Measurements from ENCODE around the gene HERC4. TPM values are rescaled to one million over a fixed set of nuclear protein-coding genes. Genes with fewer than 3 reads are reported as not detected.

The HERC4 gene
- total RNA-seq, 1 experiment from 2014 or later, result 57.4 TPM

- H3K27me3 ChIP-seq (ENCODE audit: low read length), result no peaks in the 10 kb centered on the region
- H3F3A ChIP-seq (ENCODE audit: low read length, unreplicated experiment), result no peaks in the 10 kb centered on the region
- H3K9me2 ChIP-seq (replicated peaks; ENCODE audit: low read length), result no peaks in the 10 kb centered on the region
- H3K27ac ChIP-seq (ENCODE audit: low read length), result peak overlapping the region; percentile 87
- peaks cover 24% of the 10 kb centered on the region for H3K36me3 ChIP-seq (ENCODE audit: low read depth, low read length)
- H3K79me2 ChIP-seq (ENCODE audit: low read length), result peaks cover 62% of the 10 kb centered on the region
- peak overlapping the region; percentile 81 for H3K4me2 ChIP-seq (ENCODE audit: low read length)
- BruUV-seq (replicated peaks), result TSS peak; percentile 58
- no peak for TF ChIP-seq CTCF (conservative IDR thresholded peaks at IDR 0.05; ENCODE audit: low read depth, low read length)
- peak overlapping the region; percentile 92 for H3K9ac ChIP-seq (ENCODE audit: low read length)
- ATAC-seq (no peak; the same call in 1 of the 2 replicates), DNase-seq (peak; percentile 56)
- ChIA-PET POLR2A (ENCODE audit: unreplicated experiment) (interaction anchor here (0.6 kb wide), 1 partner anchor 188 kb away, joined by 30 read pairs; no protein-coding TSS in a partner anchor), CTCF (interaction anchor here (0.6 to 1.1 kb wide), 2 partner anchors 10 to 139 kb away, joined by 4 to 8 read pairs; no protein-coding TSS in a partner anchor)
- H3K4me1 ChIP-seq (ENCODE audit: insufficient read depth, low read length), result peaks cover 21% of the 10 kb centered on the region
- no peaks in the 10 kb centered on the region for H3K9me3 ChIP-seq (ENCODE audit: low read length)
- intact Hi-C loops (cut with micrococcal nuclease), result loop anchor here (2.0 kb wide), 1 partner anchor 189 kb away; the partner anchor contains the start of gene SIRT1
- peak overlapping the region; percentile 87 for H3K4me3 ChIP-seq (ENCODE audit: low read length)
- H2AFZ ChIP-seq (ENCODE audit: low read length), result peak overlapping the region; percentile 87
- H4K20me1 ChIP-seq (ENCODE audit: low read length), result peaks cover 38% of the 10 kb centered on the region
Measured at GRCh38 chr10:68074031-68074774, 880 bp downstream of the HERC4 start.

- H2AFZ ChIP-seq (ENCODE audit: low read length), result no peak overlapping the region
- ChIA-PET CTCF (interaction anchor here (0.6 to 1.1 kb wide), 2 partner anchors 9 to 139 kb away, joined by 3 to 4 read pairs; no protein-coding TSS in a partner anchor), POLR2A (ENCODE audit: unreplicated experiment) (interaction anchor here (0.6 kb wide), 1 partner anchor 188 kb away, joined by 30 read pairs; no protein-coding TSS in a partner anchor)
- intact Hi-C loops (cut with micrococcal nuclease), result loop anchor here (2.0 kb wide), 2 partner anchors 189 to 219 kb away; partner anchors contain the start of gene SIRT1
- no peaks in the 10 kb centered on the region for H3K27me3 ChIP-seq (ENCODE audit: low read length)
- DNase-seq (no peak), ATAC-seq (no peak)
- no peaks in the 10 kb centered on the region for H3K9me3 ChIP-seq (ENCODE audit: low read length)
- 0 out of 2 replicates have a peak overlapping the region, but pooled peaks have one; percentile 87 for H3K27ac ChIP-seq (ENCODE audit: low read length)
- H3K4me1 ChIP-seq (ENCODE audit: insufficient read depth, low read length), result peaks cover 25% of the 10 kb centered on the region
- H4K20me1 ChIP-seq (ENCODE audit: low read length), result peaks cover 41% of the 10 kb centered on the region
- H3F3A ChIP-seq (ENCODE audit: low read length, unreplicated experiment), result no peaks in the 10 kb centered on the region
- peak overlapping the region; percentile 81 for H3K4me2 ChIP-seq (ENCODE audit: low read length)
- H3K36me3 ChIP-seq (ENCODE audit: low read depth, low read length), result peaks cover 29% of the 10 kb centered on the region
- H3K9ac ChIP-seq (ENCODE audit: low read length), result peak overlapping the region; percentile 92
- BruUV-seq (replicated peaks), result no TSS peak
- no peaks in the 10 kb centered on the region for H3K9me2 ChIP-seq (replicated peaks; ENCODE audit: low read length)
- peaks cover 67% of the 10 kb centered on the region for H3K79me2 ChIP-seq (ENCODE audit: low read length)
- H3K4me3 ChIP-seq (ENCODE audit: low read length), result peak overlapping the region; percentile 87
- TF ChIP-seq EZH2phosphoT487 (IDR thresholded peaks at IDR 0.05; ENCODE audit: borderline replicate concordance, low read length), result no peak
- no peak for TF ChIP-seq EZH2 (IDR thresholded peaks at IDR 0.05; ENCODE audit: low read length, unreplicated experiment)
- TF ChIP-seq CTCF (conservative IDR thresholded peaks at IDR 0.05; ENCODE audit: low read depth, low read length), result no peak
Measured at GRCh38 chr10:68073631-68074030, 1.5 kb downstream of the HERC4 start.

Data from PC-3 (cell line).